ENCODE measurements around the gene MAP2K5.

MAP2K5 gene

DNA sequence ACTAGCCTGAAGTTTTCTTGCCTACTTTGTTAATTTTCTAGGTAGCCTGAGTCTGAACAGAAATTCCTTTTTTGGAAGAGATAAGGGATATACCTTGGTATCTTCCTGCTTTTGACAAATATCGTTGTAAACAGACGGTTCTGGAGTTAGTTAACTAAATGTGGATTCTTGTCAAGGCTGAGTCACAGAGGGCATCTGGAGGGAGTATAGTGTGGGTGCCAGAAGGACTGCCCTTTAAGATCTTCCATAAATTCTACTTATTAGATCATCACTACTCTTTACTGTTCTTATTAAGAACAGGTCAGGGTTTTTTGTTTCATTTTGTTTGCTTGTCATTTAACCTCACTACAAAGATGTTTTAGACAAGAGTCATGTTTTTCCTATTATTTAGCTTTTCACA lies 157.5 kb downstream of the MAP2K5 start:
- ATAC-seq, result peak; percentile 92

DNA sequence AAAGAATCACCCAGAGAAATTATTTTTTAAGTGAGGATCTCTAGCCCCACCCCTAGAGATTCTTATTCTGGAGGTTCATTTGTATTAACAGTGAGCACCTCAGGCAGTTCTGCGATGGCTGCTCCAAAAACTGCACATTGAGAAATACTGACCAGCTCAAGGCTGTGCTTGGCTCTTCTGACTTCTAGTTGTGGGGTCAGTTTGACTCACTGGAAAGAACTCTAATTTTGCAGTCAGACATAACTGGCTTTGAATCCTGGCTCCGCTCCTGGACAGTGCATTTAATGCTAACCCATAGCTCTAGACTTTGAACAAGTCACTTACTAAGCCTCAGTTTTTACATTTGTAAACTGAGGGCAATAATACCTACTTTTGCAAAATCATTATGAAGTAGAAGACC lies 159.2 kb downstream of the MAP2K5 start:
- no peak for ATAC-seq
- TF ChIP-seq, protein P1, sequence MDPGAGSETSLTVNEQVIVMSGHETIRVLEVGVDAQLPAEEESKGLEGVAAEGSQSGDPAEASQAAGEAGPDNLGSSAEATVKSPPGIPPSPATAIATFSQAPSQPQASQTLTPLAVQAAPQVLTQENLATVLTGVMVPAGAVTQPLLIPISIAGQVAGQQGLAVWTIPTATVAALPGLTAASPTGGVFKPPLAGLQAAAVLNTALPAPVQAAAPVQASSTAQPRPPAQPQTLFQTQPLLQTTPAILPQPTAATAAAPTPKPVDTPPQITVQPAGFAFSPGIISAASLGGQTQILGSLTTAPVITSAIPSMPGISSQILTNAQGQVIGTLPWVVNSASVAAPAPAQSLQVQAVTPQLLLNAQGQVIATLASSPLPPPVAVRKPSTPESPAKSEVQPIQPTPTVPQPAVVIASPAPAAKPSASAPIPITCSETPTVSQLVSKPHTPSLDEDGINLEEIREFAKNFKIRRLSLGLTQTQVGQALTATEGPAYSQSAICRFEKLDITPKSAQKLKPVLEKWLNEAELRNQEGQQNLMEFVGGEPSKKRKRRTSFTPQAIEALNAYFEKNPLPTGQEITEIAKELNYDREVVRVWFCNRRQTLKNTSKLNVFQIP (CRISPR knock-in tag; IDR thresholded peaks at IDR 0.05; ENCODE audit: borderline replicate concordance, low read depth), result no peak
- no peak for TF ChIP-seq ESRRG (CRISPR knock-in tag; IDR thresholded peaks at IDR 0.05)
- TF ChIP-seq PPARA (CRISPR knock-in tag; IDR thresholded peaks at IDR 0.05; ENCODE audit: borderline replicate concordance), result no peak
- TF ChIP-seq ZFP3 (CRISPR knock-in tag; IDR thresholded peaks at IDR 0.05), result no peak
- no peak for TF ChIP-seq ISL1 (CRISPR knock-in tag; IDR thresholded peaks at IDR 0.05)
- TF ChIP-seq, protein P2, sequence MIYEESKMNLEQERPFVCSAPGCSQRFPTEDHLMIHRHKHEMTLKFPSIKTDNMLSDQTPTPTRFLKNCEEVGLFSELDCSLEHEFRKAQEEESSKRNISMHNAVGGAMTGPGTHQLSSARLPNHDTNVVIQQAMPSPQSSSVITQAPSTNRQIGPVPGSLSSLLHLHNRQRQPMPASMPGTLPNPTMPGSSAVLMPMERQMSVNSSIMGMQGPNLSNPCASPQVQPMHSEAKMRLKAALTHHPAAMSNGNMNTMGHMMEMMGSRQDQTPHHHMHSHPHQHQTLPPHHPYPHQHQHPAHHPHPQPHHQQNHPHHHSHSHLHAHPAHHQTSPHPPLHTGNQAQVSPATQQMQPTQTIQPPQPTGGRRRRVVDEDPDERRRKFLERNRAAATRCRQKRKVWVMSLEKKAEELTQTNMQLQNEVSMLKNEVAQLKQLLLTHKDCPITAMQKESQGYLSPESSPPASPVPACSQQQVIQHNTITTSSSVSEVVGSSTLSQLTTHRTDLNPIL (CRISPR knock-in tag; IDR thresholded peaks at IDR 0.05; ENCODE audit: low read depth), result no peak
- TF ChIP-seq, protein P3, sequence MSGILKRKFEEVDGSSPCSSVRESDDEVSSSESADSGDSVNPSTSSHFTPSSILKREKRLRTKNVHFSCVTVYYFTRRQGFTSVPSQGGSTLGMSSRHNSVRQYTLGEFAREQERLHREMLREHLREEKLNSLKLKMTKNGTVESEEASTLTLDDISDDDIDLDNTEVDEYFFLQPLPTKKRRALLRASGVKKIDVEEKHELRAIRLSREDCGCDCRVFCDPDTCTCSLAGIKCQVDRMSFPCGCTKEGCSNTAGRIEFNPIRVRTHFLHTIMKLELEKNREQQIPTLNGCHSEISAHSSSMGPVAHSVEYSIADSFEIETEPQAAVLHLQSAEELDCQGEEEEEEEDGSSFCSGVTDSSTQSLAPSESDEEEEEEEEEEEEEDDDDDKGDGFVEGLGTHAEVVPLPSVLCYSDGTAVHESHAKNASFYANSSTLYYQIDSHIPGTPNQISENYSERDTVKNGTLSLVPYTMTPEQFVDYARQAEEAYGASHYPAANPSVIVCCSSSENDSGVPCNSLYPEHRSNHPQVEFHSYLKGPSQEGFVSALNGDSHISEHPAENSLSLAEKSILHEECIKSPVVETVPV (CRISPR knock-in tag; IDR thresholded peaks at IDR 0.05), result no peak
- TF ChIP-seq GLIS3 (CRISPR knock-in tag; IDR thresholded peaks at IDR 0.05), result no peak
- TF ChIP-seq, protein P4, sequence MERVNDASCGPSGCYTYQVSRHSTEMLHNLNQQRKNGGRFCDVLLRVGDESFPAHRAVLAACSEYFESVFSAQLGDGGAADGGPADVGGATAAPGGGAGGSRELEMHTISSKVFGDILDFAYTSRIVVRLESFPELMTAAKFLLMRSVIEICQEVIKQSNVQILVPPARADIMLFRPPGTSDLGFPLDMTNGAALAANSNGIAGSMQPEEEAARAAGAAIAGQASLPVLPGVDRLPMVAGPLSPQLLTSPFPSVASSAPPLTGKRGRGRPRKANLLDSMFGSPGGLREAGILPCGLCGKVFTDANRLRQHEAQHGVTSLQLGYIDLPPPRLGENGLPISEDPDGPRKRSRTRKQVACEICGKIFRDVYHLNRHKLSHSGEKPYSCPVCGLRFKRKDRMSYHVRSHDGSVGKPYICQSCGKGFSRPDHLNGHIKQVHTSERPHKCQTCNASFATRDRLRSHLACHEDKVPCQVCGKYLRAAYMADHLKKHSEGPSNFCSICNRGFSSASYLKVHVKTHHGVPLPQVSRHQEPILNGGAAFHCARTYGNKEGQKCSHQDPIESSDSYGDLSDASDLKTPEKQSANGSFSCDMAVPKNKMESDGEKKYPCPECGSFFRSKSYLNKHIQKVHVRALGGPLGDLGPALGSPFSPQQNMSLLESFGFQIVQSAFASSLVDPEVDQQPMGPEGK (CRISPR knock-in tag; IDR thresholded peaks at IDR 0.05; ENCODE audit: borderline replicate concordance), result no peak
- no peak for TF ChIP-seq TOX (CRISPR knock-in tag; IDR thresholded peaks at IDR 0.05; ENCODE audit: borderline replicate concordance)

More for the DNA sequence above, 157.5 kb downstream of the MAP2K5 start:
- TF ChIP-seq ZC3H10 (CRISPR knock-in tag; IDR thresholded peaks at IDR 0.05) (no peak), ISL1 (CRISPR knock-in tag; IDR thresholded peaks at IDR 0.05) (peak; percentile 45)

DNA sequence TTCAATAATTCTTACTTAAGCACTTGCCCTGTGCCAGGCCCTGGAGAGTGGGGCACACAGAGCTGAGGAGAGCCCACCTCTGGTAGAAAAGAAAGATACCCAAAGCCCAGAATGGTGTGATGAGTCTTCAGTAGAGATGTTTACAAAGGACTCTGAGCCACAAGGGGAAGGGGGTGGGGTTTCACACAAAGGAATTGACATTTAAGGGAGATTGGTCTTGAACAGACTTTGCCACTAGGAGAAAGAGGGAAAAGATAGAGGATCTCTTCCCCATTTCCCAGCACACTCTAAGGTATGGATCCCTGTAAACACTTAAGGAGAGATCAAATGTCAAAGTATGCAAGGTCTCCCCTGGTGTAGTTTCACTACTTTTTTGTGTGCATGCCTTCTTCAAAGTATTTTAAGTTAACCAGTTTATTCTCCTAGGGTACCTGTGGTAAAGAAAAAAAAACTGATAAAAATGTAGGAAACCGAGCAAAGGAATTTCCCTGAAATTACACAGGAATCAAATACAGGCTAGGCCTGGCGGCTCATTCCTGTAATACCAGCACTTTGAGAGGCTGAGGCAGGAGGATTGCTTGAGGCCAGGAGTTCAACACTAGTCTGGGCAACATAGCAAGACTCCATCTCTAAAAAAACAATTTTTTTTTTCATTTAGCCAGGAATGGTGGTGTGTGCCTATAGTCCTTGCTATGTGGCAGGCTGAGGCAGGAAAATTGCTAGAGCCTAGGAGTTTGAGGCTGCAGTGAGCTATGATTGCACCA lies 165.2 kb downstream of the MAP2K5 start:
- TF ChIP-seq, protein P1 (CRISPR knock-in tag; IDR thresholded peaks at IDR 0.05; ENCODE audit: borderline replicate concordance, low read depth), result no peak
- TF ChIP-seq ZNF70 (CRISPR knock-in tag; IDR thresholded peaks at IDR 0.05) (no peak), ZFP3 (CRISPR knock-in tag; IDR thresholded peaks at IDR 0.05) (no peak), CSDC2 (CRISPR knock-in tag; IDR thresholded peaks at IDR 0.05) (no peak), PPARA (CRISPR knock-in tag; IDR thresholded peaks at IDR 0.05; ENCODE audit: borderline replicate concordance) (no peak), BACH2 (CRISPR knock-in tag; IDR thresholded peaks at IDR 0.05; ENCODE audit: borderline replicate concordance) (no peak), ARNTL (CRISPR knock-in tag; IDR thresholded peaks at IDR 0.05; ENCODE audit: borderline replicate concordance, low read depth) (no peak), SNAI2 (CRISPR knock-in tag; IDR thresholded peaks at IDR 0.05) (no peak), ISL1 (CRISPR knock-in tag; IDR thresholded peaks at IDR 0.05) (no peak), ZFP30 (CRISPR knock-in tag; IDR thresholded peaks at IDR 0.05) (no peak), ZC3H10 (CRISPR knock-in tag; IDR thresholded peaks at IDR 0.05) (no peak), OSR1 (CRISPR knock-in tag; IDR thresholded peaks at IDR 0.05) (no peak), TCF4 (CRISPR knock-in tag; IDR thresholded peaks at IDR 0.05; ENCODE audit: borderline replicate concordance) (no peak), ESRRG (CRISPR knock-in tag; IDR thresholded peaks at IDR 0.05) (no peak), TOX (CRISPR knock-in tag; IDR thresholded peaks at IDR 0.05; ENCODE audit: borderline replicate concordance) (no peak), GLIS3 (CRISPR knock-in tag; IDR thresholded peaks at IDR 0.05) (no peak), ZNF8 (CRISPR knock-in tag; IDR thresholded peaks at IDR 0.05) (no peak), ZNF565 (CRISPR knock-in tag; conservative IDR thresholded peaks at IDR 0.05; ENCODE audit: low read depth) (no peak)
- TF ChIP-seq, protein P4 (CRISPR knock-in tag; IDR thresholded peaks at IDR 0.05; ENCODE audit: borderline replicate concordance), result no peak
- TF ChIP-seq, protein P2 (CRISPR knock-in tag; IDR thresholded peaks at IDR 0.05; ENCODE audit: low read depth), result no peak
- ATAC-seq, result no peak
